Natural killer cell (primary cell): Measurements from ENCODE around the gene MEN1. TPM values are rescaled to one million over a fixed set of nuclear protein-coding genes. Genes with fewer than 3 reads are reported as not detected.

Experiments used
- ATAC-seq, 3 donors: fragments of 150-1000 bp in 2 of 3; fragments of 200-7000 bp in 1 of 3; cut with Tn5 transposase; 1 replicate in 1 of 3; 2 replicates in 2 of 3; pipeline ENCODE4 v1.10.0; 2021; ENCODE audit warnings: mild to moderate bottlenecking in 2 of 3, moderate library complexity in 2 of 3
- DNase-seq, 2 donors: peaks; one replicate each; pipeline versions ENCODE4 v3.0.0 to v3.0.0-alpha.2; 2013 to 2021; ENCODE audit warnings: mixed read lengths in 1 of 2
- H3K27ac ChIP-seq: one replicate; pipeline ENCODE4 v1.5.1; 2013; ENCODE audit warnings: mild to moderate bottlenecking, low read length
- H3K27me3 ChIP-seq: one replicate; pipeline ENCODE4 v1.6.1; 2013; ENCODE audit warnings: low read length; ENCODE audit not compliant: control insufficient read depth, insufficient read depth
- H3K36me3 ChIP-seq: one replicate; pipeline ENCODE4 v1.6.1; 2013; ENCODE audit warnings: low read length; ENCODE audit not compliant: control insufficient read depth, insufficient read depth
- H3K4me1 ChIP-seq: one replicate; pipeline ENCODE4 v1.6.1; 2013; ENCODE audit warnings: low read length; ENCODE audit not compliant: control insufficient read depth, insufficient read depth
- H3K4me3 ChIP-seq: one replicate; pipeline ENCODE4 v1.5.1; 2013; ENCODE audit warnings: low read length
- H3K9me3 ChIP-seq: one replicate; pipeline ENCODE4 v1.6.1; 2013; ENCODE audit warnings: low read length; ENCODE audit not compliant: control insufficient read depth, insufficient read depth
- H3K27ac Mint-ChIP-seq, 2 donors: one replicate each; pipeline ENCODE4 v1.8.0; 2022; ENCODE audit warnings: mild to moderate bottlenecking in 2 of 2, mixed read lengths in 2 of 2, moderate library complexity in 1 of 2
- H3K27me3 Mint-ChIP-seq, 2 donors: one replicate each; pipeline ENCODE4 v1.8.0; 2022; ENCODE audit warnings: low read depth in 2 of 2, mixed read lengths in 2 of 2
- H3K36me3 Mint-ChIP-seq: one replicate; pipeline ENCODE4 v1.8.0; 2022; ENCODE audit warnings: mixed read lengths
- H3K4me1 Mint-ChIP-seq, 2 donors: one replicate each; pipeline ENCODE4 v1.8.0; 2022; ENCODE audit warnings: mixed read lengths in 2 of 2
- H3K4me3 Mint-ChIP-seq: one replicate; pipeline ENCODE4 v1.8.0; 2022; ENCODE audit warnings: mild to moderate bottlenecking, moderate library complexity, mixed read lengths
- H3K9me3 Mint-ChIP-seq, 2 donors: one replicate each; pipeline ENCODE4 v1.8.0; 2022; ENCODE audit warnings: mixed read lengths in 2 of 2
- WGBS: methylation state at CpG from one replicate; pipeline ENCODE4 v1.1.7; 2013; ENCODE audit warnings: missing lambda C conversion rate; ENCODE audit not compliant: insufficient coverage; 5-methylcytosine and 5-hydroxymethylcytosine counted together
- intact Hi-C: fragments of 100-400 bp; cut with micrococcal nuclease; formaldehyde crosslinking; loops from one replicate; pipeline ENCODE4 v1.14.2; 2022
- total RNA-seq, 4 donors: library from RNA; stranded (reverse); fragments of 120-200 nt in 1 of 4; gene quantifications; one replicate each; pipeline versions ENCODE4 v1.2.3 to v1.2.4, GENCODE V29; 2013 to 2022
- TF ChIP-seq, protein P1 (sequence below): fragments of 200-600 bp; IDR thresholded peaks from one replicate; pipeline ENCODE4 v1.8.0; 2022; ENCODE audit warnings: antibody characterized with exemption

The MEN1 gene
- total RNA-seq, 3 donors from 2014 or later (not counting 1 experiment from before 2014, with no cell fraction given): 29.3 to 42.2 (median 32.2) TPM

DNA sequence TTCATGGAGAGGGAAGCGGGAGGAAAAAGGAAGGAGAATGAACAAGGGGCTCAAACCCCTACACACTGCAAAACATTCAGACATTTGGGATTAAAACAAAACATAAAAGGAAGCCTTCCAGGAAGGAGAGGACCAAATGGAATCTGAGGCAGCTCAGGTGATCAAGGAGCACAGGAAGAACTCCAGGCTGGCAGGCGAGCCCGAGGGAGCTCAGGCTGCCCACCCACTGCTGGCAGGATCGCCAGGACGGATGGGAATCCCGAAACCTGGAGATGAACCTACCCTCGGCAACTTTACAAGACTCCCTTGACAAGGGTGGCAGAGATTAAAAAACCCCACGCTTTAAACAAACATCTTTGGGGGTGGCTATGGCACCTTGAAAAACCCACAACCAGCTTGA is 45.6 kb downstream of the MEN1 start:
- no peaks in the 10 kb centered on the region for H3K9me3 ChIP-seq
- peak overlapping the region; percentile 95 to 96 for H3K27ac Mint-ChIP-seq
- 68% methylated on average over 7 of the region's 8 CpGs for WGBS
- H3K27ac ChIP-seq: peak overlapping the region; percentile 59
- no peaks in the 10 kb centered on the region for H3K27me3 Mint-ChIP-seq
- DNase-seq: no peak
- peaks cover 84 to 91% of the 10 kb centered on the region in 2 donors for H3K4me1 Mint-ChIP-seq
- no peak overlapping the region for H3K4me3 ChIP-seq
- H3K9me3 Mint-ChIP-seq: no peaks in the 10 kb centered on the region
- H3K27me3 ChIP-seq: no peaks in the 10 kb centered on the region
- peak overlapping the region; percentile 83 for H3K4me3 Mint-ChIP-seq
- peaks cover 27% of the 10 kb centered on the region for H3K36me3 Mint-ChIP-seq
- H3K4me1 ChIP-seq: peaks cover 86% of the 10 kb centered on the region
- H3K36me3 ChIP-seq: peaks cover 56% of the 10 kb centered on the region
- intact Hi-C loops: loop anchor here (2.0 kb wide), 1 partner anchor 14 kb away; the partner anchor contains the start of gene SF1
- TF ChIP-seq, protein P1, sequence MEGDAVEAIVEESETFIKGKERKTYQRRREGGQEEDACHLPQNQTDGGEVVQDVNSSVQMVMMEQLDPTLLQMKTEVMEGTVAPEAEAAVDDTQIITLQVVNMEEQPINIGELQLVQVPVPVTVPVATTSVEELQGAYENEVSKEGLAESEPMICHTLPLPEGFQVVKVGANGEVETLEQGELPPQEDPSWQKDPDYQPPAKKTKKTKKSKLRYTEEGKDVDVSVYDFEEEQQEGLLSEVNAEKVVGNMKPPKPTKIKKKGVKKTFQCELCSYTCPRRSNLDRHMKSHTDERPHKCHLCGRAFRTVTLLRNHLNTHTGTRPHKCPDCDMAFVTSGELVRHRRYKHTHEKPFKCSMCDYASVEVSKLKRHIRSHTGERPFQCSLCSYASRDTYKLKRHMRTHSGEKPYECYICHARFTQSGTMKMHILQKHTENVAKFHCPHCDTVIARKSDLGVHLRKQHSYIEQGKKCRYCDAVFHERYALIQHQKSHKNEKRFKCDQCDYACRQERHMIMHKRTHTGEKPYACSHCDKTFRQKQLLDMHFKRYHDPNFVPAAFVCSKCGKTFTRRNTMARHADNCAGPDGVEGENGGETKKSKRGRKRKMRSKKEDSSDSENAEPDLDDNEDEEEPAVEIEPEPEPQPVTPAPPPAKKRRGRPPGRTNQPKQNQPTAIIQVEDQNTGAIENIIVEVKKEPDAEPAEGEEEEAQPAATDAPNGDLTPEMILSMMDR: no peak
- ATAC-seq: no peak

DNA sequence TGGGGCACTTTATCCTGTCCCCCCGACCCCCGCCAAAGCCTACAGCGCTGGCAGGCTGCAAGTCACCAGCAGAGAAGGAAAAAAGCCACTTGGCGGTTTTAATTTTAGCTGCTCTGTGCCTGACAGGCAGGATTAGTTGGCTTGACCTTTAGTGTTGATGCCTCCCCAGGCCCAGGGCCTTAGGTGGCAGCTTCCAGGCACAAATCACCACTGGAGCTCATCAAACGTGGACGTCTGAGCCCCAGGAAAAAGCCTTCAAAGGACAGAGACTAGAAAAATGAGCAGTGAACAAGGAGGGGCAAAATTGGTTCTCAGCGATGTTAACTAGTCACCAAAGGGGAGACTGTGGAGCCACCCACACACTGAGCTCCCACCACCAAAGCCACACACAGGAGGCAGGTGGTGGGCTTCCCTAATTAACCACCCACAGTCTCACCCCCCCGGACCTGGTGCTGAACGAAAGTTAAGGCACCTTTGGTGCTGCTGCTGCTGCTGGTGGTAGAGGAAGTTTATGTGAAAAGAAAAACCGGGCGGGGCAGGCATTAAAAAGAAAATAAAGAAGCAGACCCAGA is 46.2 kb downstream of the MEN1 start:
- intact Hi-C loops: loop anchor here (2.0 kb wide), 1 partner anchor 15 kb away; the partner anchor contains the start of gene SF1
- Mint-ChIP-seq H3K4me1 (peaks cover 85 to 92% of the 10 kb centered on the region in 2 donors), H3K27me3 (no peaks in the 10 kb centered on the region), H3K36me3 (peaks cover 21% of the 10 kb centered on the region), H3K9me3 (no peaks in the 10 kb centered on the region), H3K4me3 (peak overlapping the region; percentile 83), H3K27ac (peak overlapping the region; percentile 95 to 96)
- peaks cover 50% of the 10 kb centered on the region for H3K36me3 ChIP-seq
- peaks cover 92% of the 10 kb centered on the region for H3K4me1 ChIP-seq
- 9% methylated on average over 9 of the region's 11 CpGs for WGBS
- DNase-seq: peak; percentile 58 to 82
- H3K27me3 ChIP-seq: no peaks in the 10 kb centered on the region
- TF ChIP-seq, protein P1: no peak
- peak overlapping the region; percentile 9 for H3K4me3 ChIP-seq
- ATAC-seq: peak; percentile 49 to 58 (median 56)
- peak overlapping the region; percentile 59 for H3K27ac ChIP-seq
- H3K9me3 ChIP-seq: no peaks in the 10 kb centered on the region

DNA sequence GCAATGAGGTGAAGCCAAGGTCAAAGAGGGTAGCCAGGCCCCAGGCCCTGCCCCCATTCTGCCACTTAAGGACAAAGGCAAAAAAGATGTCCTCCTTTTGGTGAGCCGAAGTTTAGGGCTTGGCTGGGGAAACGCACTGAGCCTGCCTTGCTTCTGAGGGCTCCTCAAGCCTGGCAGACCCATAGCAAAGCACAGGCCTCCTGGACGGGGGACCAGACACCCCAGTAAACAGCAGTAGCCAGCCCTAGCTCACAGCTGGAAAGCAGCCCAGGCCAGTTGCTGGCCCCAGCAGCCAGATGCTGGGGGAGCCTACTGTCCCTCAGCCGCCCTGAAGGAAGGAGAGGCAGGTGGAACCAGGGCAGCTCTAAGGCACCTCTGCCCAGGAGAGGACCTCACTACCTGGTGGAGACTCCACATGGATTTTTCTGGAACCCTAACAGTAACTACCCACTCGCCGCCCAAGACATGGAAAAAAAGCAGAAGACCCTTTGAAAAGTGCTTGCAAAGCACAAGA is 46.8 kb downstream of the MEN1 start:
- peak overlapping the region; percentile 59 for H3K27ac ChIP-seq
- H3K4me3 Mint-ChIP-seq: peak overlapping the region; percentile 83
- peaks cover 84 to 89% of the 10 kb centered on the region in 2 donors for H3K4me1 Mint-ChIP-seq
- H3K4me3 ChIP-seq: no peak overlapping the region
- TF ChIP-seq, protein P1: no peak
- no peaks in the 10 kb centered on the region for H3K27me3 Mint-ChIP-seq
- H3K9me3 Mint-ChIP-seq: no peaks in the 10 kb centered on the region
- ATAC-seq (peak in 2 of 3 donors; percentile 1 to 3), DNase-seq (peak in 1 of 2 donors; percentile 47)
- 50% methylated on average over 6 of the region's 6 CpGs for WGBS
- H3K36me3 Mint-ChIP-seq: peaks cover 16% of the 10 kb centered on the region
- peaks cover 44% of the 10 kb centered on the region for H3K36me3 ChIP-seq
- H3K27ac Mint-ChIP-seq: peak overlapping the region; percentile 95 to 96
- no peaks in the 10 kb centered on the region for H3K9me3 ChIP-seq
- no peaks in the 10 kb centered on the region for H3K27me3 ChIP-seq
- intact Hi-C loops: loop anchor here (2.0 kb wide), 1 partner anchor 15 kb away; the partner anchor contains the start of gene SF1
- peaks cover 98% of the 10 kb centered on the region for H3K4me1 ChIP-seq
